Measurements from ENCODE around the gene CHRNA4.

CHRNA4 gene

DNA sequence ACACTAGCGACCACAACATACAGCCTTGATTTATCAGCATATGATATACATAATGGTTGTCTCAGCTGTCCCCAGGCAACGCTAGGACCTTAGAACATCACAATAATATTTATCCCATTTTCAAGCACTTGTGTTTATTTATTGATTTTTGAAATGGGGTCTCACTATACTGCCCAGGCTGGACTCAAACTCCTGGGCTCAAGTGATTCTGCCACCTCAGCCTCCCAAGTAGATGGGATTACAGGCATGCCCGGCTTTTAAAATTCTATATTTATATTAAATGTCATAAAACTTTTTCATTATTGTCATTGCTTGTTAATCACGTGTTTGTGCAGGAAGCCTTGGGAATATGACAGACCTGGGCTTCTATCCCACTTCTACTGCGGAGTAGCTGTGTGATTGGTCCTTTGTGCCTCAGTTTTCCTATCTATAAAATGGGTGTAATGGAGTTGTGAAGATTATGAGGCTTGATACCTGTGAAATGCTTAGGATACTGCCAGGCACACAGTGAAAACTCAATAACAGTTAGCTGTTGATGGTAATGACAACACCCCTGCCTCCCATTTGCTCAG lies 58.0 kb downstream of the CHRNA4 start:
- peaks cover 8% of the 10 kb centered on the region; the same call in 1 of the 2 replicates for H3K9me3 ChIP-seq (ENCODE audit: control insufficient read depth, insufficient read depth, low read length)
- H3K79me2 ChIP-seq (ENCODE audit: control insufficient read depth, low read length): no peaks in the 10 kb centered on the region
- H3K4me1 ChIP-seq (ENCODE audit: control insufficient read depth, low read length): no peaks in the 10 kb centered on the region
- H3K27me3 ChIP-seq (ENCODE audit: control insufficient read depth, low read length): no peaks in the 10 kb centered on the region
- H3K4me2 ChIP-seq (ENCODE audit: low read length): no peak overlapping the region
- H3K4me3 ChIP-seq (ENCODE audit: low read length): no peak overlapping the region
- no peaks in the 10 kb centered on the region for H3F3A ChIP-seq (ENCODE audit: control insufficient read depth, insufficient read depth)
- no peak overlapping the region for H3K27ac ChIP-seq (ENCODE audit: low read depth, low read length)
- TF ChIP-seq, protein P1, sequence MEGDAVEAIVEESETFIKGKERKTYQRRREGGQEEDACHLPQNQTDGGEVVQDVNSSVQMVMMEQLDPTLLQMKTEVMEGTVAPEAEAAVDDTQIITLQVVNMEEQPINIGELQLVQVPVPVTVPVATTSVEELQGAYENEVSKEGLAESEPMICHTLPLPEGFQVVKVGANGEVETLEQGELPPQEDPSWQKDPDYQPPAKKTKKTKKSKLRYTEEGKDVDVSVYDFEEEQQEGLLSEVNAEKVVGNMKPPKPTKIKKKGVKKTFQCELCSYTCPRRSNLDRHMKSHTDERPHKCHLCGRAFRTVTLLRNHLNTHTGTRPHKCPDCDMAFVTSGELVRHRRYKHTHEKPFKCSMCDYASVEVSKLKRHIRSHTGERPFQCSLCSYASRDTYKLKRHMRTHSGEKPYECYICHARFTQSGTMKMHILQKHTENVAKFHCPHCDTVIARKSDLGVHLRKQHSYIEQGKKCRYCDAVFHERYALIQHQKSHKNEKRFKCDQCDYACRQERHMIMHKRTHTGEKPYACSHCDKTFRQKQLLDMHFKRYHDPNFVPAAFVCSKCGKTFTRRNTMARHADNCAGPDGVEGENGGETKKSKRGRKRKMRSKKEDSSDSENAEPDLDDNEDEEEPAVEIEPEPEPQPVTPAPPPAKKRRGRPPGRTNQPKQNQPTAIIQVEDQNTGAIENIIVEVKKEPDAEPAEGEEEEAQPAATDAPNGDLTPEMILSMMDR (IDR thresholded peaks at IDR 0.05; ENCODE audit: low read depth, low read length, poor library complexity, severe bottlenecking): no peak
- TF ChIP-seq EZH2phosphoT487 (IDR thresholded peaks at IDR 0.05; ENCODE audit: borderline replicate concordance, low read length): no peak
- no peaks in the 10 kb centered on the region for H4K20me1 ChIP-seq (ENCODE audit: control insufficient read depth, insufficient read depth, low read depth, low read length)
- H3K9me2 ChIP-seq (replicated peaks; ENCODE audit: control insufficient read depth, low read length): no peaks in the 10 kb centered on the region
- H3K36me3 ChIP-seq (ENCODE audit: control insufficient read depth, low read length): no peaks in the 10 kb centered on the region

DNA sequence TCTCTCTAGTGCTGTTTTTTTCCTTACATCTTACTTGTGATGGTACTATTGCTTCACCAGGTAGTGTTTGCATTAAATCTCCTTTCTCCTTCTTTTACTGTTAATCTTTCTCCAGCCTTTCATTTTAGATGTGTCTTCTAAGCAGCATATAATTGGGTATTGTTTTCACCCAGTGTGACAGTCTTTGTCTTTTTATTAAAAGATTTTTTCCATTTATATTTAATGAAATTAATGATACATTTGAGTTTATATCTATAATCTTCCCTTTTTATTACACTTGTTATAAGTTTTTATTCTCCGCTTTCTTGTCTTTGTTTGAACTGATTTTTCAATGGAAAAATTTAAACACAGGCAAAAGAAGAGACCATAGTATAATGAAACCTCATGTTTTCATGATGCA lies 59.5 kb downstream of the CHRNA4 start:
- H3F3A ChIP-seq (ENCODE audit: control insufficient read depth, insufficient read depth): no peaks in the 10 kb centered on the region
- TF ChIP-seq, protein P1 (IDR thresholded peaks at IDR 0.05; ENCODE audit: low read depth, low read length, poor library complexity, severe bottlenecking): no peak
- TF ChIP-seq EZH2phosphoT487 (IDR thresholded peaks at IDR 0.05; ENCODE audit: borderline replicate concordance, low read length): no peak
- H3K36me3 ChIP-seq (ENCODE audit: control insufficient read depth, low read length): no peaks in the 10 kb centered on the region
- H3K4me3 ChIP-seq (ENCODE audit: low read length): no peak overlapping the region
- H3K79me2 ChIP-seq (ENCODE audit: control insufficient read depth, low read length): no peaks in the 10 kb centered on the region
- H3K27ac ChIP-seq (ENCODE audit: low read depth, low read length): no peak overlapping the region
- no peaks in the 10 kb centered on the region for H3K4me1 ChIP-seq (ENCODE audit: control insufficient read depth, low read length)
- H3K4me2 ChIP-seq (ENCODE audit: low read length): no peak overlapping the region
- no peaks in the 10 kb centered on the region for H4K20me1 ChIP-seq (ENCODE audit: control insufficient read depth, insufficient read depth, low read depth, low read length)
- H3K9me3 ChIP-seq (ENCODE audit: control insufficient read depth, insufficient read depth, low read length): peaks cover 8% of the 10 kb centered on the region; the same call in 1 of the 2 replicates
- no peaks in the 10 kb centered on the region for H3K9me2 ChIP-seq (replicated peaks; ENCODE audit: control insufficient read depth, low read length)
- no peaks in the 10 kb centered on the region for H3K27me3 ChIP-seq (ENCODE audit: control insufficient read depth, low read length)

DNA sequence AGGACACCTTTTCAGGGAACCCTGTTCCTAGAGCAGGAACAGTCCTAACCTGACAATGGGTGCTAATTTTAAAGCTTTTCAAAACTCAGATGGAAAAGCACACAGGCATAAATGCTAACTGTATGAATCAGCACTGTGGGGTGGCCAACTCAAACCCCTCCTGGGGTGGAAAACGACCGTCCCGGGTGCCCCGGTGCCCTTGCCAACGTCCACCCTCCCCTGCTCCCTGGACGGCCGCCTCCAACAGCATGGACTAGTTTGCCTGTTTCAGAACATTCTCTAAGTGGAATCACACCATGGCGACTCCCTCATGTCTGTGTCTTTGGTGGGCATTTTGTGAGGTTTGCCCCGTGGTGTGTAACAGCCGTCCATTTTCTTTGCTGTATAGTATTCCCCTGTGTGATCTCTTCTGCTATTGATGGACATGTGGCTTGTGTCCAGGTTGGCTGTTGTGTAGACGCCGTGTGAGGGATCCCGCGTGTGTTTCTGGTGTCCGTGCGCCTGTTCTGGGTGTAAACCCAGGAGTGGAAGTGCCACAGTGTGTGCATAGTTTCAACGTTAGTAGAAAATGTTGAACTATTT lies 62.3 kb downstream of the CHRNA4 start:
- Histone ChIP-seq H3K4me2 (ENCODE audit: low read length) (no peak overlapping the region), H3K36me3 (ENCODE audit: control insufficient read depth, low read length) (no peaks in the 10 kb centered on the region), H3K27me3 (ENCODE audit: control insufficient read depth, low read length) (no peaks in the 10 kb centered on the region), H3K79me2 (ENCODE audit: control insufficient read depth, low read length) (no peaks in the 10 kb centered on the region), H3K9me2 (replicated peaks; ENCODE audit: control insufficient read depth, low read length) (no peaks in the 10 kb centered on the region), H3K4me3 (ENCODE audit: low read length) (no peak overlapping the region), H3K27ac (ENCODE audit: low read depth, low read length) (no peak overlapping the region), H4K20me1 (ENCODE audit: control insufficient read depth, insufficient read depth, low read depth, low read length) (no peaks in the 10 kb centered on the region), H3K9me3 (ENCODE audit: control insufficient read depth, insufficient read depth, low read length) (peaks cover 3% of the 10 kb centered on the region; the same call in 1 of the 2 replicates), H3K4me1 (ENCODE audit: control insufficient read depth, low read length) (no peaks in the 10 kb centered on the region), H3F3A (ENCODE audit: control insufficient read depth, insufficient read depth) (no peaks in the 10 kb centered on the region)
- TF ChIP-seq, protein P1 (IDR thresholded peaks at IDR 0.05; ENCODE audit: low read depth, low read length, poor library complexity, severe bottlenecking): no peak

Data from DOHH2 (cell line).